Psoas muscle (tissue), 8 donors: ENCODE measurements around the gene UTF1. TPM values are rescaled to one million over a fixed set of nuclear protein-coding genes. Genes with fewer than 3 reads are reported as not detected.
"Not testable (repeated sequence)": the region's sequence is repeated elsewhere in the genome, so short reads cannot be mapped to it uniquely, and the experiment has no call there.

Source experiments
- ATAC-seq, 4 donors: fragments of 200-7000 bp; cut with Tn5 transposase; one replicate each; pipeline ENCODE4 v1.9.1; 2020; ENCODE audit warnings: moderate library complexity in 3 of 4, mild to moderate bottlenecking in 2 of 4
- DNase-seq, 2 donors: peaks; one replicate each; pipeline ENCODE4 v3.0.0-alpha.2; 2020
- H3K27ac ChIP-seq: fragments of 200-600 bp; one replicate; pipeline ENCODE4 v1.8.0; 2022
- H3K27me3 ChIP-seq, 3 donors: fragments of 200-600 bp in 1 of 3; one replicate each; pipeline versions ENCODE4 v1.6.1 to v1.8.0; 2013 to 2022; ENCODE audit warnings: low read length in 2 of 3, mild to moderate bottlenecking in 2 of 3, moderate library complexity in 1 of 3; ENCODE audit not compliant: insufficient read depth in 3 of 3
- H3K36me3 ChIP-seq, 2 donors: fragments of 200-600 bp in 1 of 2; one replicate each; pipeline versions ENCODE4 v1.6.1 to v1.8.0; 2013 to 2022; ENCODE audit warnings: low read depth in 1 of 2, mild to moderate bottlenecking in 1 of 2, moderate library complexity in 1 of 2; ENCODE audit not compliant: insufficient read depth in 1 of 2
- H3K4me1 ChIP-seq: fragments of 200-600 bp; one replicate; pipeline ENCODE4 v1.8.0; 2022
- H3K4me3 ChIP-seq: fragments of 200-600 bp; one replicate; pipeline ENCODE4 v1.8.0; 2022; ENCODE audit warnings: mild to moderate bottlenecking
- H3K9me3 ChIP-seq: fragments of 200-600 bp; one replicate; pipeline ENCODE4 v1.8.0; 2022
- WGBS, 3 donors: extraction: QIAGEN DNeasy Blood & Tissue Kit; methylation state at CpG; one replicate each; pipeline versions ENCODE4 v1.1.6 to v1.1.7; 2013; 5-methylcytosine and 5-hydroxymethylcytosine counted together
- intact Hi-C, 2 donors: fragments of 100-400 bp; cut with DNase I; formaldehyde crosslinking; loops; one replicate each; pipeline versions ENCODE4 v1.11.0 to v1.14.2; 2022
- polyA plus RNA-seq, 3 donors: library from polyadenylated mRNA; stranded (reverse); fragments of 200-250 nt; gene quantifications; one replicate each; pipeline ENCODE4 v1.2.3, GENCODE V29; 2013
- total RNA-seq, 4 donors: library from RNA; stranded (reverse); fragmentation: NEBNext Ultra II Directional in 2 of 4; extraction: Animal tissue kit (Norgen Biotek cat#: 25700) in 2 of 4; gene quantifications; one replicate each; pipeline versions ENCODE4 v1.2.1 to v1.2.4, GENCODE V29; 2021 to 2023
- TF ChIP-seq, protein P1 (sequence below): fragments of 200-600 bp; IDR thresholded peaks from one replicate; pipeline ENCODE4 v1.8.0; 2022; ENCODE audit warnings: antibody characterized with exemption
- donor health status: healthy with polysubstance abuse.
- donor health status: DM: no; HTN: no; CAD: no; lungs with moderate emphysema.
- donor health status: Bipolar disorder and iron deficiency.
- donor health status: healthy.
- donor health status: DM: yes; HTN: yes; CAD: no.
- donor health status: DM: no; HTN: no; CAD: no.
- donor health status: DM: no; HTN: no; CAD: no.
- donor health status: DM: yes; HTN: yes; CAD: no.

Gene UTF1
- total and polyA plus RNA-seq, 7 donors = not detected

DNA sequence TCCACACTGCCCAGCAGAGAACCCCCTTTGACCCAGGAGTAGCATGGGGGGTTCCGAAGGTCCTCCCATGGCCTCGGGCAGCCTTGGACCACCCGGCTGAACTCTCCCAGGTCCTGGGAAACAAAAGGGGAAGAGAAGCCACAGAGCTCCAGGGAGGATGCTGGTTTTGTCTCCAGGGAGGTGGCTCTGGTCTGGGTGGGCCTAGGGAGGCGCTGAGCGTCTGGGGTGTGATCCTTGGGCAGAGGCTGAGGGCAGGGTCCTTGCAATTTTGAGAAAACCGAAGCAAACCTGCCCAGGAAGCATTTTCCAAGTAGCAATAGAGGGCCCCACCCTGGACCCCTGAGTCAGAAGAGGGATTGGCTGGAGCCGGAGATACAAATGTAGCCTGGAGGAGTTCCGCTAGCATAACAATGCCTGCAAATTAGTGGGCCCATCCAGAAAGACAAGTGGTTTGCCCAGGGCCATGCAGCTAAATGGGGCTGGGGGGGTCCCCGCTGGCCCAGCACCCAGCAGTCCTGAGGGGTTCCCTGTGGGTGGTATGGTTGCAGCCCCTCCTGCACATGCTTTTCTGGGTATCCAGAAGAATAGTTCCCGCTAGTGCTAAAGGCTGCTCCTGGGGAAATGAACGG is 2.0 kb downstream of the UTF1 start:
- Histone ChIP-seq H3K36me3 (no peaks in the 10 kb centered on the region), H3K27me3 (peaks cover 11 to 92% (median 41%) of the 10 kb centered on the region in 3 donors), H3K9me3 (no peaks in the 10 kb centered on the region), H3K4me1 (no peaks in the 10 kb centered on the region), H3K4me3 (no peak overlapping the region), H3K27ac (no peak overlapping the region)
- TF ChIP-seq, protein P1, sequence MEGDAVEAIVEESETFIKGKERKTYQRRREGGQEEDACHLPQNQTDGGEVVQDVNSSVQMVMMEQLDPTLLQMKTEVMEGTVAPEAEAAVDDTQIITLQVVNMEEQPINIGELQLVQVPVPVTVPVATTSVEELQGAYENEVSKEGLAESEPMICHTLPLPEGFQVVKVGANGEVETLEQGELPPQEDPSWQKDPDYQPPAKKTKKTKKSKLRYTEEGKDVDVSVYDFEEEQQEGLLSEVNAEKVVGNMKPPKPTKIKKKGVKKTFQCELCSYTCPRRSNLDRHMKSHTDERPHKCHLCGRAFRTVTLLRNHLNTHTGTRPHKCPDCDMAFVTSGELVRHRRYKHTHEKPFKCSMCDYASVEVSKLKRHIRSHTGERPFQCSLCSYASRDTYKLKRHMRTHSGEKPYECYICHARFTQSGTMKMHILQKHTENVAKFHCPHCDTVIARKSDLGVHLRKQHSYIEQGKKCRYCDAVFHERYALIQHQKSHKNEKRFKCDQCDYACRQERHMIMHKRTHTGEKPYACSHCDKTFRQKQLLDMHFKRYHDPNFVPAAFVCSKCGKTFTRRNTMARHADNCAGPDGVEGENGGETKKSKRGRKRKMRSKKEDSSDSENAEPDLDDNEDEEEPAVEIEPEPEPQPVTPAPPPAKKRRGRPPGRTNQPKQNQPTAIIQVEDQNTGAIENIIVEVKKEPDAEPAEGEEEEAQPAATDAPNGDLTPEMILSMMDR = no peak
- ATAC-seq (no peak), DNase-seq (no peak)
- intact Hi-C loops = no loop called here
- 33 to 44% (median 43%) methylated on average over 11 of the region's 11 CpGs for WGBS, 3 donors

DNA sequence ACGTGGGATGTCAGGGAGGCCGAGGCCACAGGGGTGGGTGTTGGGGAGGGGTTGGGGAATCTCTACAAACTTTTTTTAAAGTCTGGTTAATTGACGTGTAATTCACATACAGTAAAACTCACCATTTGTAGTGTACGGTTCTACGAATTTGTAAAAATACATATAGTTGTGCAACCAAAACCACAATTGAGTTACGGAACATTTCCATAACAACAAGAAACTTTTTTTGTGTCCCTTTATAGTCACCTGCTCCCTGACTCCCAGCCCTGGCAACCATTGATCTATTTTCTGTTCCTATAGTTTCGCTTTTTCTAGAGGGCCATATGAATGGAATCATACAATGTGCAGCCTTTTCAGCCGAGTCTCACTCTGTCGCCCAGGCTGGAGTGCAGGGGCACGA is 4.8 kb downstream of the UTF1 start:
- H3K4me1 ChIP-seq, DNase-seq, ATAC-seq, H3K27ac ChIP-seq, H3K9me3 ChIP-seq, intact Hi-C loops, H3K36me3 ChIP-seq, H3K4me3 ChIP-seq: not testable (repeated sequence)
- 52 to 67% (median 58%) methylated on average over 7 to 8 of the region's 10 CpGs for WGBS, 3 donors
- peaks cover 9 to 90% (median 38%) of the 10 kb centered on the region in 3 donors for H3K27me3 ChIP-seq

DNA sequence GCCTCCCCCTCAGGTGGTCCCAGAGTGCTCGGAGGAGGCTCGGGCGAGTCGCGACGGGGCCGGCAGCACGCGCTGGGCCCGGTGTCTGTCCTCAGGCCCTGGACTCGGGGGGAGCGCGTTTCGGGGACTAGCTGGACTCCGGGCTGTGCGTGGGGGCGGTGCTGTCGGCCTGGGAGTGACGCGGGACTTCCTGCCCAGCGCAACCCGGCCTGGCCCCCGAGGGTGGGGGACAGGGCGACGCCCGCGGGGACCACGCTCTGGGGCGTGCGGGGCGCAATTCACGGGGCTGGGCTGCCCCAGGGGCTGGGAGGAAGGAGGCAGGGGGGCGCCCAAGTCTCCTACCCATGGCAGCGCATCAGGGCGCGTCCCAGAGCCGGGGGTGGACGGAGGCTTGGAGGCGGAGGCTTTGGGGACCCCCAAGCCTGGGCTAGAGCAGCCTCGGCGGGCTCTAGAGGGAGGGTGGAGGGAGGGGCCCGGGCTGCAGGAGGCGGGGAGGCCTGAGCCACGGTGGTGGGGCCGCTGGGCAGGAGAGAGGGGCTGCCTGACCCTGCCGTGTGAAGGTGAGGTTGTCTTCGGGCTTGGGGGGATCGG is 5.3 kb downstream of the UTF1 start:
- H3K36me3 ChIP-seq = no peaks in the 10 kb centered on the region
- ATAC-seq (no peak), DNase-seq (no peak)
- TF ChIP-seq, protein P1 = no peak
- H3K4me3 ChIP-seq = peak overlapping the region; percentile 47
- no peaks in the 10 kb centered on the region for H3K4me1 ChIP-seq
- no peaks in the 10 kb centered on the region for H3K9me3 ChIP-seq
- no peak overlapping the region for H3K27ac ChIP-seq
- WGBS, 3 donors = 2 to 3% (median 2%) methylated on average over 28 to 48 of the region's 48 CpGs
- intact Hi-C loops = no loop called here
- H3K27me3 ChIP-seq = peaks cover 11 to 91% (median 37%) of the 10 kb centered on the region in 3 donors

DNA sequence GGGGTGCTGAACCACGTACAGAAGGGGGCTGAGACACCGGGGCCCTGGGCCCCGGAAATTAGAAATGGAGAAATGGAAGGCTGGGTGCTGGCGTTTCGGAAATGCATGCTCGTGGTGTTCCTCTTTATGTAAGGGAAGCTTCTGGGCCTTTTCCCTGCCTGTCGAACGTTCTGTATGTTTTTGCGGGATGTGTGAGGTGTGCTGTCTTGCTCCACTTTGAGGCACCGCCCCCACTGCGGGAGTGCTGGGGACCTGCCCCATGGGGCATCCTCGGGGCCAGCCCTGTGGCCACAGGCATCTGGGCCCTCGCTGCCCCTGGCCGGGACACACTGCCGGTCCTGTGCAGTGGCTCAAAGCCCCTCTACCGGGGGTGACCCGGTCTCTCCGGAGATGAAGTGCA is 5.9 kb downstream of the UTF1 start:
- Histone ChIP-seq H3K36me3 (no peaks in the 10 kb centered on the region), H3K4me1 (no peaks in the 10 kb centered on the region), H3K4me3 (peak overlapping the region; percentile 47), H3K9me3 (no peaks in the 10 kb centered on the region), H3K27ac (no peak overlapping the region), H3K27me3 (peaks cover 8 to 90% (median 36%) of the 10 kb centered on the region in 3 donors)
- ATAC-seq (no peak), DNase-seq (no peak)
- TF ChIP-seq, protein P1 = no peak
- WGBS, 3 donors = 1 to 2% (median 1%) methylated on average over 17 to 18 of the region's 18 CpGs
- intact Hi-C loops = no loop called here

DNA sequence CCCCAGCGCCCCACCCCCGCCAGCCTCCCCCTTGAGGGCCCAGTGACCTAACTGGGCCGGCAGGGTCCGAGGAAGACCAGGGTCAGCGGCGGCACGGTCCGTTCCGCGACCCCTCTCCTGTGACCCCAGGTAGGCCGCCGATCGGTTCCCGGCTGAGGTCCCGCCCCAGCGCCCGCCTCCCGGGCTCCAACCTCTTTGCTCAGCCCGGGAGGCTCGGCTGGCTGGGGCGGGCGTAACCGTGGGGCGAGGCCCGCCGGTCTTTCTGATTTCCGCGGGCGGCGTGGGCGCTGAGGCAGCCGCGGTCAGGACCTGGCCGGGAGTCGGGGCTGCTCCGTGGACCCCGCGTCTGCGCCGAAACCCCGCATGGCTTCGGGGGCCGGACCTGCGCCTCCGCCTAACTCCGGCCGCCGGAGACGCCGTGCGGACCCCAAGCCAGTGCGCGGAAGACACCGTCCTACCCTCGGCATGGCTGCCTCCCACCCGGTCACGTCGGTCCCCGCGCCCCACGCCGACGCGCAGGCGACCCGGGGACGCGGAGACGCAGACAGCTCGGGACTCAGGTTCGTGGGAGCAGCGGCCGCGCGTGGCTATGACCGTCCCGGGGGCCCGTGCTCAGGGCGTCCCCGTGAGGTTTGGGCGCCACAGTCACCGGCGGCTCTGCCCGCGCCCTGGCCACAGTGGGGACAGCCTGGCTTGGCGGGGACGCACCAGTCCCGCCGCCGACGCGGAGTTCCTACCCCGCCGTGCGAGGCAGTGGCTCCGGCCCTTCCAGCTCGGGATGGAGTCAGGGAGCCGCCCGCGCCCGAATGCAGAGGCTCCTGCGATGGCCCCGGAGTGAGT is 6.6 kb downstream of the UTF1 start:
- ATAC-seq (no peak), DNase-seq (no peak)
- no peaks in the 10 kb centered on the region for H3K9me3 ChIP-seq
- H3K36me3 ChIP-seq = no peaks in the 10 kb centered on the region
- 0 to 2% (median 1%) methylated on average over 76 to 103 of the region's 103 CpGs for WGBS, 3 donors
- no peak overlapping the region for H3K27ac ChIP-seq
- intact Hi-C loops = no loop called here
- peaks cover 8 to 87% (median 29%) of the 10 kb centered on the region in 3 donors for H3K27me3 ChIP-seq
- H3K4me3 ChIP-seq = peak overlapping the region; percentile 47
- H3K4me1 ChIP-seq = no peaks in the 10 kb centered on the region
- TF ChIP-seq, protein P1 = no peak
